Measurements from ENCODE around the gene CD59.

DNA sequence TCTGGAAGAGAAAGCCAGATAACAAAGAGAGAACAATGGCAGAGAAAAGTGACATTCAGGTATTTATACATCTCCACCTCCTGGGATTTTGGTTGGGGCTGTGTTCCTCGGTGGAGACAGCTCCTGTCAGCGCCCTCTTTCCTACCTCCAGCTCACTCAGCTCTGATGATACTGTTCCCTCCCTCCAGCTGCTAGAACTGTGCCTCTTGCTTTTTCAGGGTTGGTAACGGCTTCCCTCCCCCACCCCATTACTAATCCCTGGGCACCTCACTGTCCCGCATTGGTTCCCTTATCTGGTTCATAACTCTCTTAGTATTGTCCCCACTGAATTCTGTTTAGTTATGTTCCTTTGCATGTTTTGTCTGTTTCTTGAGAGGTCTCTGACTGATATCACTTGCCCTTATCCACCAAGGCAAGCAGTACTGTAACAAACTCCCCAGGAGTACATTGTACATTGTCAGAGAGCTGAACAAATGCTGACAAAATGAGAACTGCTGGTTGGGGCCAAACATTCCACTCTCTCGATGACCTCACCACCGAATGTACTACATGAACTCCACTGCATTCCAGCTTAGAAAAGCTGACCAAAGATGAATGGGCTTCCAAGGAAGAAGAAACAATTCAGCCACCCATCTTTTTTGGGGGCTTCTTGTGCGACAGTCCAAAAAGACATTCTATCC, 43.8 kb upstream of the CD59 start:
- TF ChIP-seq, protein P1, sequence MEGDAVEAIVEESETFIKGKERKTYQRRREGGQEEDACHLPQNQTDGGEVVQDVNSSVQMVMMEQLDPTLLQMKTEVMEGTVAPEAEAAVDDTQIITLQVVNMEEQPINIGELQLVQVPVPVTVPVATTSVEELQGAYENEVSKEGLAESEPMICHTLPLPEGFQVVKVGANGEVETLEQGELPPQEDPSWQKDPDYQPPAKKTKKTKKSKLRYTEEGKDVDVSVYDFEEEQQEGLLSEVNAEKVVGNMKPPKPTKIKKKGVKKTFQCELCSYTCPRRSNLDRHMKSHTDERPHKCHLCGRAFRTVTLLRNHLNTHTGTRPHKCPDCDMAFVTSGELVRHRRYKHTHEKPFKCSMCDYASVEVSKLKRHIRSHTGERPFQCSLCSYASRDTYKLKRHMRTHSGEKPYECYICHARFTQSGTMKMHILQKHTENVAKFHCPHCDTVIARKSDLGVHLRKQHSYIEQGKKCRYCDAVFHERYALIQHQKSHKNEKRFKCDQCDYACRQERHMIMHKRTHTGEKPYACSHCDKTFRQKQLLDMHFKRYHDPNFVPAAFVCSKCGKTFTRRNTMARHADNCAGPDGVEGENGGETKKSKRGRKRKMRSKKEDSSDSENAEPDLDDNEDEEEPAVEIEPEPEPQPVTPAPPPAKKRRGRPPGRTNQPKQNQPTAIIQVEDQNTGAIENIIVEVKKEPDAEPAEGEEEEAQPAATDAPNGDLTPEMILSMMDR (IDR thresholded peaks at IDR 0.05) = no peak
- TF ChIP-seq, protein P2, sequence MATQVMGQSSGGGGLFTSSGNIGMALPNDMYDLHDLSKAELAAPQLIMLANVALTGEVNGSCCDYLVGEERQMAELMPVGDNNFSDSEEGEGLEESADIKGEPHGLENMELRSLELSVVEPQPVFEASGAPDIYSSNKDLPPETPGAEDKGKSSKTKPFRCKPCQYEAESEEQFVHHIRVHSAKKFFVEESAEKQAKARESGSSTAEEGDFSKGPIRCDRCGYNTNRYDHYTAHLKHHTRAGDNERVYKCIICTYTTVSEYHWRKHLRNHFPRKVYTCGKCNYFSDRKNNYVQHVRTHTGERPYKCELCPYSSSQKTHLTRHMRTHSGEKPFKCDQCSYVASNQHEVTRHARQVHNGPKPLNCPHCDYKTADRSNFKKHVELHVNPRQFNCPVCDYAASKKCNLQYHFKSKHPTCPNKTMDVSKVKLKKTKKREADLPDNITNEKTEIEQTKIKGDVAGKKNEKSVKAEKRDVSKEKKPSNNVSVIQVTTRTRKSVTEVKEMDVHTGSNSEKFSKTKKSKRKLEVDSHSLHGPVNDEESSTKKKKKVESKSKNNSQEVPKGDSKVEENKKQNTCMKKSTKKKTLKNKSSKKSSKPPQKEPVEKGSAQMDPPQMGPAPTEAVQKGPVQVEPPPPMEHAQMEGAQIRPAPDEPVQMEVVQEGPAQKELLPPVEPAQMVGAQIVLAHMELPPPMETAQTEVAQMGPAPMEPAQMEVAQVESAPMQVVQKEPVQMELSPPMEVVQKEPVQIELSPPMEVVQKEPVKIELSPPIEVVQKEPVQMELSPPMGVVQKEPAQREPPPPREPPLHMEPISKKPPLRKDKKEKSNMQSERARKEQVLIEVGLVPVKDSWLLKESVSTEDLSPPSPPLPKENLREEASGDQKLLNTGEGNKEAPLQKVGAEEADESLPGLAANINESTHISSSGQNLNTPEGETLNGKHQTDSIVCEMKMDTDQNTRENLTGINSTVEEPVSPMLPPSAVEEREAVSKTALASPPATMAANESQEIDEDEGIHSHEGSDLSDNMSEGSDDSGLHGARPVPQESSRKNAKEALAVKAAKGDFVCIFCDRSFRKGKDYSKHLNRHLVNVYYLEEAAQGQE (IDR thresholded peaks at IDR 0.05; ENCODE audit: insufficient read depth in 1 of 2, low read depth in 2 of 2, low read length in 1 of 2) = no peak
- TF ChIP-seq TCF7L2 (IDR thresholded peaks at IDR 0.05; ENCODE audit: low read depth, low read length) (no peak), SIN3A (IDR thresholded peaks at IDR 0.05; ENCODE audit: borderline replicate concordance, insufficient read depth, low read depth, low read length) (no peak)
